ENCODE data around the gene SMCR8. TPM values are rescaled to one million over a fixed set of nuclear protein-coding genes. Genes with fewer than 3 reads are reported as not detected.
A peak's percentile ranks its signal among the peaks of the same experiment; 100 is the strongest.

The SMCR8 gene
- total and polyA plus RNA-seq, 9 of the 15 experiments (the other 6 are each of a cell fraction or from before 2014, with no cell fraction given): 0.25 to 8.8 (median 4.9) TPM

GRCh38 chr17:18320301-18320700, 5.2 kb downstream of the SMCR8 start:
- H2AFZ ChIP-seq (ENCODE audit: low read depth, low read length): no peak overlapping the region
- H3K9me1 ChIP-seq (ENCODE audit: control insufficient read depth, insufficient read depth, low read length): peaks cover 3% of the 10 kb centered on the region
- POLR2A ChIA-PET: interaction anchor here (0.6 to 1.6 kb wide), 3 partner anchors 8 to 429 kb away, joined by 3 to 7 read pairs (median 3); no protein-coding TSS in a partner anchor
- no peak for ATAC-seq
- in situ Hi-C loops (cut with MboI): no loop called here
- BruUV-seq (replicated peaks): no TSS peak
- WGBS (ENCODE audit: insufficient coverage, low coverage, missing lambda C conversion rate): 77% methylated on average over 5 of the region's 7 CpGs
- TF ChIP-seq NFXL1 (CRISPR knock-in tag; IDR thresholded peaks at IDR 0.05) (no peak), NR0B1 (IDR thresholded peaks at IDR 0.05; ENCODE audit: partially characterized antibody) (no peak), POLR2A (conservative IDR thresholded peaks at IDR 0.05) (no peak), PHB (CRISPR knock-in tag; IDR thresholded peaks at IDR 0.05) (no peak), MED1 (CRISPR knock-in tag; IDR thresholded peaks at IDR 0.05; ENCODE audit: borderline replicate concordance) (no peak), EGR1 (conservative IDR thresholded peaks at IDR 0.05) (no peak), E2F6 (IDR thresholded peaks at IDR 0.05; ENCODE audit: borderline replicate concordance in 1 of 2, extremely low read depth in 1 of 2, insufficient read depth in 1 of 2, insufficient read length in 1 of 2, low read depth in 1 of 2, low read length in 1 of 2, poor library complexity in 1 of 2, severe bottlenecking in 1 of 2) (no peak), SMARCB1 (IDR thresholded peaks at IDR 0.05; ENCODE audit: insufficient read length, low read depth) (no peak), E4F1 (CRISPR knock-in tag; IDR thresholded peaks at IDR 0.05; ENCODE audit: borderline replicate concordance) (no peak), HDAC6 (IDR thresholded peaks at IDR 0.05; ENCODE audit: low read depth, low read length) (no peak)
- TF ChIP-seq, protein P1, sequence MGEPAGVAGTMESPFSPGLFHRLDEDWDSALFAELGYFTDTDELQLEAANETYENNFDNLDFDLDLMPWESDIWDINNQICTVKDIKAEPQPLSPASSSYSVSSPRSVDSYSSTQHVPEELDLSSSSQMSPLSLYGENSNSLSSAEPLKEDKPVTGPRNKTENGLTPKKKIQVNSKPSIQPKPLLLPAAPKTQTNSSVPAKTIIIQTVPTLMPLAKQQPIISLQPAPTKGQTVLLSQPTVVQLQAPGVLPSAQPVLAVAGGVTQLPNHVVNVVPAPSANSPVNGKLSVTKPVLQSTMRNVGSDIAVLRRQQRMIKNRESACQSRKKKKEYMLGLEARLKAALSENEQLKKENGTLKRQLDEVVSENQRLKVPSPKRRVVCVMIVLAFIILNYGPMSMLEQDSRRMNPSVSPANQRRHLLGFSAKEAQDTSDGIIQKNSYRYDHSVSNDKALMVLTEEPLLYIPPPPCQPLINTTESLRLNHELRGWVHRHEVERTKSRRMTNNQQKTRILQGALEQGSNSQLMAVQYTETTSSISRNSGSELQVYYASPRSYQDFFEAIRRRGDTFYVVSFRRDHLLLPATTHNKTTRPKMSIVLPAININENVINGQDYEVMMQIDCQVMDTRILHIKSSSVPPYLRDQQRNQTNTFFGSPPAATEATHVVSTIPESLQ (CRISPR knock-in tag; IDR thresholded peaks at IDR 0.05): no peak
- no peak overlapping the region for H3K27ac ChIP-seq (ENCODE audit: extremely low read depth, low read depth, low read length)
- no peaks in the 10 kb centered on the region for H3K9me3 ChIP-seq (replicated peaks; ENCODE audit: control insufficient read depth, insufficient read depth, low read depth, low read length)
- CTCF ChIA-PET (ENCODE audit: low intra/inter-chr PET ratio): no interaction called here
- peaks cover 8% of the 10 kb centered on the region for H4K20me1 ChIP-seq (replicated peaks; ENCODE audit: control insufficient read depth, insufficient read depth, low read length)
- intact Hi-C loops (cut with micrococcal nuclease): loop anchor here (10.0 kb wide), 1 partner anchor 176 kb away; no protein-coding TSS in a partner anchor
- no peak overlapping the region for H3K4me2 ChIP-seq (ENCODE audit: insufficient read depth, low read length)
- H3K4me1 ChIP-seq (replicated peaks in 1 of 2; ENCODE audit: control insufficient read depth in 2 of 2, insufficient read depth in 2 of 2, low read length in 2 of 2): peaks cover 23 to 26% of the 10 kb centered on the region in 2 experiments
- H3K79me2 ChIP-seq (ENCODE audit: control insufficient read depth, insufficient read depth, low read length): peaks cover 36% of the 10 kb centered on the region
- FAIRE-seq: no peak
- peak overlapping the region in 1 of 2 experiments; percentile 64; a peak in 2 of 4 replicates for H3K9ac ChIP-seq (ENCODE audit: insufficient read depth in 1 of 2, low read depth in 2 of 2, low read length in 2 of 2)
- H3K4me3 ChIP-seq: no peak overlapping the region
- no peak for DNase-seq (ENCODE audit: extremely low read depth in 1 of 4, low spot score in 3 of 4)
- peaks cover 48% of the 10 kb centered on the region; the same call in 2 of the 3 replicates for H3K36me3 ChIP-seq (ENCODE audit: control insufficient read depth, insufficient read depth, low read length)
- H3K27me3 ChIP-seq (ENCODE audit: control insufficient read depth in 2 of 2, insufficient read depth in 2 of 2, low read length in 2 of 2): no peaks in the 10 kb centered on the region

Measured in K562 (cell line).